HG02852 (cell line): Measurements from ENCODE around the gene FSIP1.
"Not testable (repeated sequence)": the region's sequence is repeated elsewhere in the genome, so short reads cannot be mapped to it uniquely, and the experiment has no call there.

Source experiments
- ATAC-seq: cut with Tn5 transposase; IDR thresholded peaks from one replicate; pipeline ENCODE4 v1.9.1; 2021; ENCODE audit warnings: mild to moderate bottlenecking, moderate library complexity; ENCODE audit not compliant: unreplicated experiment

FSIP1 gene

DNA sequence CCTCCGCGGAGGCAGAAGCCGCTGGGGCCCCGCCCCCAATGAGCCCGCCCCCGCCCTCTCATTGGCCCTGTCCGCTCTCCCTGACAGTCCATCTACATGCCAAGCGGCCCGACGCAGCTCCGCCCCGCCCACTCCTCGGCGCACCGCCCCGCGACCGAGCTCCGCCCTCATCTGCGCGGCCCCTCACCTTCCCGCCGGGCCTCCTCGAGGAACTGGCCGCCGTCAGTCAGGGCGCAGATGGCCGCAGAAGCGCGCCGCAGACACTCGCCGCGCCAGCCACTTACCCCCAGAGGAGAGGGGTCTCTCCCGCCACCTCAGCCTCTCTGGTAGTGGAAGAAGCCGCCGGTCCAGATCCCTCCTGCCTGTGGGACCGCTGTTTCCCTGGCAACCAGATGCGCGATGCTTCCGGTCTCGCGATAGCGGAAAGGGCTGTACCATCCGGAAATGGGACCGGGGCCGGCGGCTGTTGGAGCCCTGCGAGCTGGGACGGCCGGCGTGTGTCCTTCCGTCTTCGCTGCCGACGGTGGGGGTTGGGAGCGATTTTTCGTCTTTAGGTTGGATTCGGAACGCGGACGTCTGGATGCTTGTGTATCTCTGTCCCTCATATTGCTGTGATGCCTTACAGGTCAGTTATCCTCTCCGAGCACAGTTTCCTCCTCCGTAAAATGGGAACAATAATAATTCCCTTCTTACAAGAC, at the start of gene FSIP1:
FSIP1 (minus strand) TSS at position 401 of the 698 bp plus-strand sequence. CDS start 6,317 bp downstream, outside the sequence.
- peak; percentile 98 for ATAC-seq

DNA sequence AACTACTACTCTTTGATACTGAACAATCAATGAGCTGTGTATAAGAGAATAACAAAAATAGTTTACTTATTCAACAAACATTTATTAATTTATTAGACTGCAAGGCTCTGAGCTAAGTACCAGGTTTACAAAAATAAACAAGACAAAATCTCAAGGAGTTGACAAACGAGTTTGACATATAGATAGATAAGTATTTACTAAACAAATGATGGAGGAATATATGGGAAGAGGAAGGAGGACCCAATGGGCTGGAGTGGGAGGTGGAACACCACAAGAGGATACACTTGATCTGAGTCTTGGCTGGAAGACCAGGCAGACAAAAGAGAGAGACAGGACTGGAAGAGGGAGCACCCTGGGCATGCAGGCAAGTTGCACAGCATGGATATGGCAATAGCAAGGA, 47.5 kb upstream of the FSIP1 start:
- ATAC-seq: no peak

DNA sequence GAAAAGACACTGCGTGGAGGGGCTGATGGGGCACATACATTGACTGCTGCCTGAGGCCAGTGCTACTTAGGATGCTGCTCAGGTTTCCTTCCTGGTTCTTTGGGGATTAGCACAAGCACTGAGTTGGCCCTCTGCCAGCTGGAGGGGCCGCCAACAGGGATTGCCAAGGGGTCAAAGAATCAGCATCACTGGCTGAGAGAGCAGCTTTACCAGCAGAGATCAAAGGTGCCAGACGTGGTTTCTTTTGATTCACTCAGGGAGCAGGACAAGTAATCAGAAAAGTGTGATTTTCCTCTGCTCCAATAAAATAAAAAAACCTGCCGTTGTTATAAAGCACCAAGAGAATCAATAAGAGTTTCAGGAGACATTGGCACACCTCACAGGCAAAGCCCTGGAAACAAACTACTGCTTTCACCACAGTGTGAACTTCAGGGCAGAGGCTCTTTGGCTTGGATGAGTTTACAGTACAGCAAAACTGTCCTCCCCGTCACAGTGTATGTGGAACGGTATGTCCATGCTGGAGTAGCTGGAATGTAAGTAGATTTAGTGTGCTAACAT, 45.8 kb upstream of the FSIP1 start:
- ATAC-seq: no peak

DNA sequence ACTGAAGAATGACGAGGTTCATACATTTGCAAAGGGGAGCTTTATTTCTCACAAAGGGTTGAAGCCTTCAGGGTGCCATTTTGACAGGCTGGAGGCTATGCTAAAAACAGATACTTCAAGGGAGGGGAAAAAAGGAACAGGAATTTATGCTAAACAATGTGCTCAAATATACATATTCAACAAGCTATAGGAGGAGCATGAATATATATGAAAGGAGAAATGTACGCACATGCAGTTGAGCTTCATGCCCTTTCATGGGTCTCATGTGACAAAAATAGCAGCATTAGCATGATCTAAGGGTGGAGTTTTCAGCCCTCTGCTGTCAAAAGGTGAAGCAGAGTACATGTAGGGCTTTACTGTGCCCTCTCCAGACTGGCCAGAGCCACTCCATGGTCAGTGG, 44.3 kb upstream of the FSIP1 start:
- no peak for ATAC-seq

DNA sequence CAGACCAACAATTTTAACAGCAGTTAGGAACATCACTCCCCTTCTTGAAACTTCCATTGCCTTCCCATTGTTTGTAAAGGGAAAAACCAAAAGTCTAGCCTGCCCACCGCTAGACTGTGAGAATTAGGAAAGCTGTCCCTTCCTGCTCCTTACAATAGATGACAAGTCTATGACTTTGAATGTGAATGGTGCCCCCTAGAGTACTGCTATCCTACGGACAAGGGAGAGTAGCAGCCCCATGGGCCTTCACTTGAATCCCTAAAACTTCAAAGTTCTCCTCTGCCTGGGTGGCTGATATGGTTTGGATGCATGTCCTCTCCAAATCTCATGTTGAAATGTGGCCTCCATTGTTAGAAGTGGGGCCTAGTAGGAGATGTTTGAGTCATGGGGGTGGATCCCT, 41.0 kb upstream of the FSIP1 start:
- no peak for ATAC-seq

DNA sequence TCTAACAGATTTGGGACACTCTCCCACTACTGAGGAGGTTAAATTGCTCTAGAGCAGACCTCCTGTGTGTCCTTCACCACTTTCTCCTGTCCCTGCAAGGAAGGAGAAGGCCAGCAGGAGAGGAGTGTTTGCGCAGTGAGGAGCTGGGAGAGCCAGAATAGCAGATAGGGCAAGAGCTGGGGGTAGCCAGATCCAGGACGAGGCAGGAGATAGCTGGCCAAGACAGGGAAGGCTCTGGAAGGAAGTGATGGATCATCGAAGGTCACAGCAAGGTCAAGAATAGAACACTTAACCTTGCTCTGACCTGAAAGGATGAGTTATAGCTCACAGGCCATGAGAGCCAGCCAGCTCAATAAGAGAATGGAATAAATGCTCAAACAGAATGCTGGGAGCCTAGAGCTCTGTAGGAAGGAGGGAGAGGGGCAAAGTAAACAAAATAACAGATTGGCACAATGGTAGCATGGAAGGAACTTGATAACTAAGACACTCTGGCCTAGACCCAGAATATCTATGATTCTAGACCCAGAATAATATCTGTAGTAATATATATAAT, 37.5 kb upstream of the FSIP1 start:
- ATAC-seq: no peak

DNA sequence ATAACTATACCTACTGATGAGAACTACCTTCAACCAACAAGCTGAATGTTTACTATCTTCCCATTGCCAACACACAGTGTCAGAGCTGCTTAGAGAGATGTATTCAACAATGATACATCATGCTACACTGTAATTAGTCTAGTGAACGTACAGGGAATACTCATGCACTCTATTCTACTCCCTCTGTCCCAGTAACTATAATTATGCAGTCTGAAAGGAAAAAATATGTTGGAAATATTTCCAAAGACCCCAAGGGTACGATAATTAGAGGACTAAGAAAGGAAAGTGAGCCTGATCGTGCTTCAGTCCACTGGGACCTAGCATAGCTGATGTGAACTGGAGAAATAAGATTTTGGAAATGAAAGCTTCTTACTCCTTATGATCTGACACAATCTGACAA, 36.9 kb upstream of the FSIP1 start:
- no peak for ATAC-seq

DNA sequence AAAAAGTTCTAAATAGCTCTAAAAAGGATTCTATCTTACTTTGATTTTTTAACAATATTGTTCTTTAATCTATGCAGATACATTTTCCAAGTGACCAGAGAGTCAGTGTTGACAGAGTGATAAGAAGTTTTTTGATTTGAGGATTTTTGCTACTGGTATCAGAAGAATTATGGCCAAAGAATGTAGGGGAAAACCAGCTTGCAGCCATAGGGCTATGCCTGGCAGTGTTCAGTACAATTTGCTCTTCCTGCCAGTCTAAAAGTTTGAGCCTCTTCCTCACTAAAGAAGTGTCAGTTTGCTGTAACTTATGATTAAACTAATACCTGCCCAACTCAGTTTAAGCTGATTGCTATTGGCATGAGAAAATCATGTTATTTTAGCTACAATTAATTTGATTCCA, 35.3 kb upstream of the FSIP1 start:
- ATAC-seq: no peak

DNA sequence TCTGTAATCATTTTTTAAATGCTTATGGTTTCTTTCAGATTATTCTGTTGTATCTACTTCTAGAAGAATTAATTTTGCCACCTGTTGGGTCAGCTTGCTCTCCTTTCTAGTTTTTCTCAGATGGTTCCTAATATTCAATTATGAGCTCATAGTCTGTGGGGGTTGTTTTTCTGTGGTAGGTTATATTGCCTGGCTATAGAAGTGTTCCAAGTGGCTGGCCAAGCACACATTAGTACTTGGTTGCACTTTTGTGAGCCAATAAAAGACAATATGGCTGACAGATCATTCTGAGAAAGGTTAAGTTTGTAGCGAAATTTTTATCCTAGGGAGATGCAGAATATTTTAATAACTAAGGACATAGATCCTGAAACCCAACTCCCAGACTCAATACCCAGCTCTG, 31.8 kb upstream of the FSIP1 start:
- ATAC-seq: no peak

DNA sequence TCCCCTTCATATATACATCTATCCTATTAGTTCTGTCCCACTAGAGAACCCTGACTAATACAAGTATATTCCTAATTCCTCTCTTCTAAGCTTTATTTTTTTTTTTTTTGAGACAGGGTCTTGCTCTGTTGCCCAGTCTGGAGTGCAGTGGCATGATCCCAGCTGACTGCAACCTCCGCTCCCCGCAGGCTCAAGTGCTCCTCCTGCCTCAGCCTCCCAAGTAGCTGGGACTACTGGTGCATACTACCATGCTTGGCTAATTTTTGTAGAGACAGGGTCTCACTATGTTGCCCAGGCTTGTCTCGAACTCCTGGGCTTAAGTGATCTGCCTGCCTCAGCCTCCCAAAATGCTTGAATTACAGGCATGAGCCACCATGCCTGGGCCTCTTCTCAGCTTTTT, 30.0 kb upstream of the FSIP1 start:
- not testable (repeated sequence) for ATAC-seq

DNA sequence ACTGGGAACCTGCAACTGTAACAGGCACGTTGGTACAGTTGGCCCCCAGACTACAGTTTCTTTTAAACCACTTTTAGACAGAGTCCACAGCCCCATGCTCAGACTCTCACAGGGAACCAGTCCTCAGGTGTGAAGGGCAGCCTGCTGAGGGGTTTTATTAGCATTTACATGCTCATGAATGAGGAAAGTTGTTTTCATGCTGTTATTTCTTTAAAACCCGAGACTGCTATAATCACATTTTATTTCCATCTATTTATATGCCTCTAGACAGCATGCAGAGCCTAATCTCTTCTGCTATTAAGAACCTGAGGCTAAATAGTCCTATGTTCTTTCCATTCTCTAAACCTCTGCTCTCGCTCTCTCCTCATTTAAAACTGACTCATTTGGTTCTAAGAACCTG, 26.3 kb upstream of the FSIP1 start:
- ATAC-seq: no peak

DNA sequence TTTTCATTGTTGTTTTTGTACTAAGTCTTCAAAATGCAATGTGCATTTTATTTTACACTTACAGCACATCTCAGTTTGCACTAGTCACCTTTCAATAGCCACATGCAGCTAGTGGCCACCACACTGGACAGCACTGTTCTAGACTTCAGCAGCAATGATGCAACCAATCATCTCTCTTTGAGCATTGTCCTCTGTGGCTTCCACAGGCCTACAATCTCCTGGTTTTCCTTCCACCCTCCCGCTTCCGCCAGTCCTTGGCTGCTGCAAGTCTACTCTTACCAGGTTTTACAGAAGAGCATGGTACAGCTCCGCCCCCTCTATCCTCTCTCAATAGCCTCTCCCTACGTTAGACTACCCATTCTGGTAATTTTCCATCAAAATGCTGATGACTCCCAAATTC, 25.1 kb upstream of the FSIP1 start:
- no peak for ATAC-seq

DNA sequence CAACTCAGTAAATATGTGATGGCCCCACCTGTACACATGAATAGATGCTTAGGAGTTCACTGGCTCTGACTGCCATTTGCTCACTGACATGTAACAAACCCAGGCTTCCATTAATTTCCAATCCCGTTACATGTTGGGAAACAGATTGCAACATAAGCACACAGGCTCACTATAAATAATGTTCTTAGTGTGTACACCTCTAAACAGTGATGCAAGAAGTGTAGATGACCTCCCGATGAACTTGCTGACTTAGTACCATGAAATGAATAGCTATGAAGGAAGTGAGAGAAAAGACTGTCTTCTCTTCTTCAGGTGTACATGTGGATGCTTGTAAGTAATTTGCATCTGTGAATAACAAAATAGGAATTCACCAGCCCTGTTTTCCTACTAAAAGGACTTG, 21.4 kb upstream of the FSIP1 start:
- ATAC-seq: no peak

DNA sequence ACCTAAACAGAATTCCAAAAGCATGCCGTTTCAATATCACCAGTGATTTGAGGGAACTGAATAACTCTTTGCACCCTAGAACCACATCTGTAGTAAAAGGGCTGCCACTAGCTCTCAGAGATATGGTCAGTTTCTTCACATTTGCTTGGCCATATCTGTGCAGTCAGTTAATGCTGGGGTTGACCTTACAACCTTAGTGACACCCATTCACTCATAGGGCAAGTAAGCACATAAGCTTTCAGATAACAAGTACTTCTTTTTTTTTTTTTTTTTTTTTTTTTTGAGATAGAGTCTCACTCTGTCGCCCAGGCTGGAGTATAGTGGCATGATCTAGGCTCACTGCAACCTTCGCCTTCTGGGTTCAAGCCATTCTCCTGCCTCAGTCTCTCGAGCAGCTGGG, 20.4 kb upstream of the FSIP1 start:
- ATAC-seq: no peak

DNA sequence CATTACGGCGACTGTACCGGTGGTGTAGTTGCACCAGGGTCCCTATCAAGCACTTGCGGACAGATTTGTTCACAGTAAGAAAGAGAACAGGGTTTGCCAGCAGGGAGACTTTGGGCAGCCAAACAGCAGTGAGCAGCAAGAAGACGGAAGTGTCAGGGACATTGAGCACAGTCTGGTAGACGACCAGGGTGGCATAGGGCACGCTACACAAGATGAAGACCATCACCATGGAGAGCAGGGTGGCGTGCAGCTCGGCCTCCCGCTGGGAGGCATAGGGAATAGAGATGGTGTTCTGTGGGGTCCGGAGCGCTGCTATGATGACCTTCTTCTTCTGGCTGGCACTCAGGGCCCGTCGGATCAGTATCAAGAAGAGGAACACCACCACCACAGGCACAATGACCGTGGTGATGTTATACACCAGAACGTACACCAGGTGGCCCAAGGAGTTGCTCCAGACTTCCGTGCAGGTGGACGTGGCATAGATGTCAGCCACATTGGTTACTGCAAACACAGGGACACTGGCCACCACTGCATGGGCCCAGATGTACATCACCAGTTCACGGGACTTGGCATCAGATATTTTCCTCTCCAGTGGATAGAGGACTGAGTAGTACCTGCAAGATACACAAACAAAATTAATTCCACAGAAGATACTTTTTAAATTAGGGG, 19.1 kb upstream of the FSIP1 start:
- peak; percentile 41 for ATAC-seq

DNA sequence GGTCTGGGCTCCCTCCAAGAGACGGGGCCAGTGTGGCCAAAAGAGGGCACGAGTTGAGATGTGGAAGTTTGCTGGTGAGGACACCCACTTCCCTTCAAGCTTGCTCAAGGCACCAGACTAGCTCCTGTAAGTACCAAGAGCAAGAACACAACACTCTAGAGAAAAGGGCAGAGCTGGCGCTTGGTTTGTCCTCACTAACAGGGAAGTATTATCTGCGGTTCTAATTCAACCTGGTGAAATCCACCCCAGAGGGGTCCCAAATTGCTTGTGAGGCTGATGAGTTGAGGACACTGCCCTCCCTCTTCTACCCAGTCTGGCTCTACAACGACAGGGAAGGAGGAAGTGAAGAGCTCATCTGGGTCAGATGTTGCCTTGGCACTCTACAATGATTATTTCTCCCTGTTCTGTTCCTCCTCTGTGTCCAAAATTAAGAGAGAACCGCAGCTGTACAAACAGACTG, 16.9 kb upstream of the FSIP1 start:
- no peak for ATAC-seq

DNA sequence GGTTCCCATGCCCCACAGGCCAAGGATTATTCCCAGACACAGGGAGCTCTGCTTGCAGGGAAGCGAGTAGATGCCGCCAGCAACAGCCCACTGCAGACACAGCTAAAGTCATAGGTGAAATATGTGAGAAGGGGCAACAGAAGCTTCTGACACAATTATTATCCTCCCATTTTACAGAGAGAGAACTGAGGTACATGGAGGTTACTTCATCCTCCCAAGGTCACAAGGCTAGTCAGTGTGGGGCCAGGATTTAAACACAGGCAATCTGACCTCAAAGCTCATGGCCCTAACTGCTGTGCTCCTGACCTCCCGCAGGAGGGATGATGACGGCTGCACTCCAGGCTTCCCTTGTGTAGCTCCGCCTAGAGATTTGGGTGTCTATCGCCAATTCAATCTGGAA, 15.7 kb upstream of the FSIP1 start:
- no peak for ATAC-seq

DNA sequence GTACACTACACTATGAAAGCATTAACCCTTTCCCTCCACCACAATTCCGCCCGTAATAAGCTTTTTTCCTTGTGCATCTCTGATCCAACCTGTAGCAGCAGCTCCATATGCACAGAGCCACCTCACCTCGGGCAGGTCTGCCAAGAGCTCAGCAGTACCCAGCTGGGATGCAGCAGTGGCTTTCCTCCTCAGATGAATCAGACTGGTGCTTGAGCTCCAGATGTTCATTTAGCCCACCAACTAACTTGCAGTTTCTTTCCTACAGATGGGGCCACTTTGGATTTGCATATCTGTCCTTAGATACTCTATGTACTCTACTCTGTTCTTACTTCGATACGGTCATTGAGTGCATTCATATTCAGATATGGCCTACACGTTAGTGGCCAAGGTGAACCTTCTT, 14.8 kb upstream of the FSIP1 start:
- ATAC-seq: no peak

DNA sequence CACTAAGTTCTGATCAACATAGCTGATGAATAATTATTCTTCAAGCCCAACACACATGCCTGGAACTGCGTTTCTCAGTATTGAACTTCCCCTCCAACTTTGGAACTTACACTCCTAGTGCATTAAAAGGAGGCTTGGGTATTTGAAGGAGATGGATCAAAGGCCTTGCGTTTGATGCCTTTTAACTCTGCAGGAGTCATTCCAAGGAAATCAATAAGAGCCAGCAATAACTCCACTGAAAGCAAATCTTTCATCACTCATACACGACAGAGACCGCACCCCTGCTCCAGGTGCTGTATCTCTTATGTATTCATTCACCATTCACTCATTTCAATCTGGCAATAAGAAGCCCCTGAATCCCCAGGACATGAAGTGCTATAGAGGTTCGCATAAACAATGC, 14.0 kb upstream of the FSIP1 start:
- no peak for ATAC-seq

DNA sequence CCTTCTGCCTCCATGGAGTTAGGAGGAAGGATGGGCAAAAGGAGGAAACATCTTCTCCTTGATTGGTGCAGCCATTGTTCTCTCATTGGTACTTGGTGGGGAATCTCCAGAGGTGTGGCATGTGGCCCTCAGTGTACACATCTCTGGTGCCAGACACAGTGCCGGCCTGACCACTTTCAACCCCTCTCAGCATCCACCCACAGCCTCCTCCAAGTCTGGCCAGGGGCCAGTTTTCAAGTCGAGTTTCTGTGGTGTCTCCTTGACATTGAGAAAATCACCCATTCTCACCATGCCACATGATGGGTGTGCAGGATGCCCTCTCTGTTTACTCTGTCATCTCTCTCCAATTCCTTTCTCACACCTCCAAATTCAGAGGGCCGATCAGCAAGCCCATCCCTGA, 12.8 kb upstream of the FSIP1 start:
- no peak for ATAC-seq

DNA sequence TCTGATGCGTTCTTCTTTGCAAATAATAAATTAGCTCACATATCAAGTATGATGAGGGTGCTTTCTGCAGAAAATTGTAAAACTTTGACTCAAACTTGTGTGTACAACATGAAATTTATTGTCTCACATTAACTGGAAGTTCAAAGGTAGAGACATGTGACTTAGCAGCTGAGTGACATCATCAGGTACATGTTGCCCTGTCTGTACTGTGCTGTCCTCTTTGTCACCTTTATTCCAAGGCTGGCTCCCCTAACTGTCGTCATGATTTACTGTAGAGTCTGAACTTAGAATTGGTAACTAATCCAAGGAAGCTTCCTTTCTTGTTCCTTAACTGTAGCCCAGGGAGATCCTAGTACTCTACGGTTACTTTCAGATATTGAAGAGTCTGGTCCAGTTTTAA, 12.3 kb upstream of the FSIP1 start:
- ATAC-seq: no peak

DNA sequence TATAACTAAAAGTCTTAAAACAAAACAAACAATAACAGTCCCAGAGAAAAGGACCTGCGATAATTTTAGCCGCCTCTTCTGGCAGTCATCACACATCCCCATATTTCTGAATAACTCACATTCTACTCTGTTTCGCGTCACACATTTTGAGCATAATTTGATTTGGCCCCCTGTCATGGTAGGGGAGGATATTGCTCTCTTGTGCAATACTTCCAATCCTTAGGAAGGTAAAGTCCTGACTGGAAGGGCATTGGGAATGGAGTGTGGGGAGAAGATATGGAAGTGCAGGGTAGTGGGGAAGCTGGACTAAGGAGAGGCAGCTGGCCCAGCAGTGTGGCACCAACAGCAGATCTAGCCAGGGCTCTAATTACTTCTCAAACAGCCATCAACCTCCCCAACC, 11.3 kb upstream of the FSIP1 start:
- no peak for ATAC-seq
